Loucy (cell line): ENCODE measurements around the gene NFKBIZ.

Experiments used
- H2AFZ ChIP-seq: fragments of 200-600 bp; sonication (generic); 2 replicates; pipeline ENCODE4 v1.6.0; 2016; ENCODE audit warnings: antibody characterized with exemption, mild to moderate bottlenecking, low read length, moderate library complexity
- H3F3A ChIP-seq: fragments of 200-600 bp; 2 replicates; pipeline ENCODE4 v1.6.0; 2016; ENCODE audit warnings: antibody characterized with exemption, low read depth, mild to moderate bottlenecking
- H3K27me3 ChIP-seq: fragments of 200-600 bp; sonication (generic); 2 replicates; pipeline ENCODE4 v1.6.1; 2014; ENCODE audit warnings: low read length, mild to moderate bottlenecking; ENCODE audit not compliant: insufficient read depth, poor library complexity, severe bottlenecking
- H3K36me3 ChIP-seq: fragments of 200-600 bp; sonication (generic); 2 replicates; pipeline ENCODE4 v1.6.1; 2016; ENCODE audit warnings: low read length; ENCODE audit not compliant: insufficient read depth
- H3K4me1 ChIP-seq: fragments of 200-600 bp; sonication (generic); 2 replicates; pipeline ENCODE4 v1.5.1; 2014; ENCODE audit warnings: low read length, mild to moderate bottlenecking; ENCODE audit not compliant: insufficient read depth, poor library complexity, severe bottlenecking
- H3K4me2 ChIP-seq: fragments of 200-600 bp; sonication (generic); 2 replicates; pipeline ENCODE4 v1.6.0; 2014; ENCODE audit warnings: antibody characterized with exemption, low read length, low read depth, mild to moderate bottlenecking; ENCODE audit not compliant: poor library complexity, severe bottlenecking
- H3K4me3 ChIP-seq: fragments of 200-600 bp; sonication (generic); 2 replicates; pipeline ENCODE4 v1.5.1; 2014; ENCODE audit warnings: low read length, mild to moderate bottlenecking, mixed read lengths; ENCODE audit not compliant: poor library complexity, severe bottlenecking
- H3K79me2 ChIP-seq: fragments of 200-600 bp; sonication (generic); 2 replicates; pipeline ENCODE4 v1.6.1; 2014; ENCODE audit warnings: low read length; ENCODE audit not compliant: insufficient read depth
- H3K9ac ChIP-seq: fragments of 200-600 bp; sonication (generic); 2 replicates; pipeline ENCODE4 v1.6.0; 2014; ENCODE audit warnings: mild to moderate bottlenecking, low read depth, low read length, moderate library complexity; ENCODE audit not compliant: poor library complexity, severe bottlenecking
- H3K9me2 ChIP-seq: fragments of 200-600 bp; sonication (generic); replicated peaks from 2 replicates; pipeline ENCODE4 v1.6.1; 2016; ENCODE audit warnings: low read depth, low read length, mixed read lengths
- H3K9me3 ChIP-seq: fragments of 200-600 bp; sonication (generic); 2 replicates; pipeline ENCODE4 v1.6.1; 2014; ENCODE audit warnings: mild to moderate bottlenecking, antibody characterized with exemption, low read length, low read depth; ENCODE audit not compliant: insufficient read depth
- H4K20me1 ChIP-seq: fragments of 200-600 bp; sonication (generic); 2 replicates; pipeline ENCODE4 v1.6.0; 2014; ENCODE audit warnings: antibody characterized with exemption, low read length, mild to moderate bottlenecking; ENCODE audit not compliant: insufficient read depth, poor library complexity, severe bottlenecking
- CTCF ChIP-seq: fragments of 200-600 bp; sonication (generic); conservative IDR thresholded peaks from 2 replicates; pipeline ENCODE4 v1.5.1; 2014; ENCODE audit warnings: mild to moderate bottlenecking, antibody characterized with exemption, low read length
- EZH2phosphoT487 ChIP-seq: fragments of 200-600 bp; IDR thresholded peaks from 2 replicates; pipeline ENCODE4 v1.6.1; 2018; ENCODE audit warnings: antibody characterized with exemption, mild to moderate bottlenecking, moderate library complexity, borderline replicate concordance

Gene NFKBIZ

GRCh38 chr3:101848326-101848725, 988 bp upstream of the NFKBIZ start:
- Histone ChIP-seq H2AFZ (no peak overlapping the region), H3K79me2 (peaks cover 22% of the 10 kb centered on the region; the same call in 1 of the 2 replicates), H3K27me3 (no peaks in the 10 kb centered on the region), H4K20me1 (no peaks in the 10 kb centered on the region), H3K4me2 (no peak overlapping the region), H3K4me3 (no peak overlapping the region), H3K9me2 (0 out of 2 replicates have a peak, but pooled peaks cover 6% of the 10 kb centered on the region), H3F3A (peaks cover 7% of the 10 kb centered on the region), H3K36me3 (peaks cover 14% of the 10 kb centered on the region; the same call in 1 of the 2 replicates), H3K4me1 (peaks cover 35% of the 10 kb centered on the region), H3K9ac (peak overlapping the region; percentile 19), H3K9me3 (no peaks in the 10 kb centered on the region)
- no peak for TF ChIP-seq CTCF

- Histone ChIP-seq H3K4me2 (peak overlapping the region; percentile 86), H3F3A (peaks cover 7% of the 10 kb centered on the region), H2AFZ (peak overlapping the region; percentile 25), H3K9ac (peak overlapping the region; percentile 76), H3K9me2 (0 out of 2 replicates have a peak, but pooled peaks cover 6% of the 10 kb centered on the region), H3K4me1 (peaks cover 35% of the 10 kb centered on the region), H3K36me3 (peaks cover 28% of the 10 kb centered on the region; the same call in 1 of the 2 replicates), H3K27me3 (no peaks in the 10 kb centered on the region), H3K79me2 (peaks cover 18% of the 10 kb centered on the region; the same call in 1 of the 2 replicates), H3K9me3 (no peaks in the 10 kb centered on the region), H3K4me3 (peak overlapping the region; percentile 72), H4K20me1 (no peaks in the 10 kb centered on the region)
- no peak for TF ChIP-seq EZH2phosphoT487
Measured at GRCh38 chr3:101849714-101850245, 466 bp downstream of the NFKBIZ start.

- peaks cover 17% of the 10 kb centered on the region; the same call in 1 of the 2 replicates for H3K79me2 ChIP-seq
Measured at GRCh38 chr3:101850246-101851051, 1.1 kb downstream of the NFKBIZ start.

More at GRCh38 chr3:101850246-101851051, 1.1 kb downstream of the NFKBIZ start:
- Histone ChIP-seq H2AFZ (peak overlapping the region; percentile 25), H3K9me3 (no peaks in the 10 kb centered on the region), H3F3A (peaks cover 7% of the 10 kb centered on the region), H3K9me2 (0 out of 2 replicates have a peak, but pooled peaks cover 6% of the 10 kb centered on the region), H3K4me2 (peak overlapping the region; percentile 86), H3K9ac (peak overlapping the region; percentile 76), H3K36me3 (peaks cover 35% of the 10 kb centered on the region; the same call in 1 of the 2 replicates), H3K4me3 (peak overlapping the region; percentile 72), H3K4me1 (peaks cover 35% of the 10 kb centered on the region), H4K20me1 (no peaks in the 10 kb centered on the region), H3K27me3 (no peaks in the 10 kb centered on the region)
- TF ChIP-seq CTCF (no peak), EZH2phosphoT487 (no peak)
